Fibroblast of peridontal ligament (primary cell): ENCODE data around the gene CNTNAP3B.
"Not testable (repeated sequence)": the region's sequence is repeated elsewhere in the genome, so short reads cannot be mapped to it uniquely, and the experiment has no call there.

ENCODE experiments used
- DNase-seq: peaks from one replicate; pipeline ENCODE4 v3.0.0-alpha.2; 2010; ENCODE audit errors: extremely low read depth

CNTNAP3B gene

GRCh38 chr9:41977965-41978600 is 151.1 kb downstream of the CNTNAP3B start:
- DNase-seq = not testable (repeated sequence)

GRCh38 chr9:41974906-41975305 is 154.3 kb downstream of the CNTNAP3B start:
- not testable (repeated sequence) for DNase-seq

GRCh38 chr9:41953007-41953406 is 176.2 kb downstream of the CNTNAP3B start:
- not testable (repeated sequence) for DNase-seq

GRCh38 chr9:41941738-41942137 is 187.5 kb downstream of the CNTNAP3B start:
- not testable (repeated sequence) for DNase-seq

GRCh38 chr9:41938143-41938542 is 191.1 kb downstream of the CNTNAP3B start:
- DNase-seq = not testable (repeated sequence)

GRCh38 chr9:41935727-41936126 is 193.5 kb downstream of the CNTNAP3B start:
- DNase-seq = not testable (repeated sequence)

- DNase-seq = not testable (repeated sequence)
These were observed 200.1 kb downstream of the CNTNAP3B start for GRCh38 chr9:41929172-41929571.

GRCh38 chr9:41917374-41917773 is 211.9 kb downstream of the CNTNAP3B start:
- not testable (repeated sequence) for DNase-seq

- not testable (repeated sequence) for DNase-seq
These were observed 223.7 kb downstream of the CNTNAP3B start for GRCh38 chr9:41905488-41905887.

- DNase-seq = not testable (repeated sequence)
These were observed 226.5 kb downstream of the CNTNAP3B start for GRCh38 chr9:41902762-41903161.

GRCh38 chr9:41898720-41899343 is 230.4 kb downstream of the CNTNAP3B start:
- not testable (repeated sequence) for DNase-seq

- not testable (repeated sequence) for DNase-seq
These were observed 254.7 kb downstream of the CNTNAP3B start for GRCh38 chr9:41874557-41874956.

GRCh38 chr9:41855422-41855821 is 273.8 kb downstream of the CNTNAP3B start:
- not testable (repeated sequence) for DNase-seq

GRCh38 chr9:41851848-41852740 is 277.1 kb downstream of the CNTNAP3B start:
- not testable (repeated sequence) for DNase-seq

- not testable (repeated sequence) for DNase-seq
These were observed 281.4 kb downstream of the CNTNAP3B start for GRCh38 chr9:41847829-41848228.
